WTC11 (cell line): Measurements from ENCODE around the gene CAPN11. TPM values are rescaled to one million over a fixed set of nuclear protein-coding genes. Genes with fewer than 3 reads are reported as not detected.

Experiments used
- ATAC-seq: fragments of 200-7000 bp; cut with Tn5 transposase; 2 replicates; pipeline ENCODE4 v1.10.0; 2021; ENCODE audit warnings: mild to moderate bottlenecking, moderate library complexity
- CTCF ChIA-PET: fragments of 300-600 bp; sonication (Branson Sonifier 250); formaldehyde crosslinking; loops from one replicate; lab custom pipeline; 2021; ENCODE audit warnings: antibody characterized with exemption; lab: Charles Lee
- POLR2A ChIA-PET: fragments of 350-600 bp; sonication (Branson Sonifier 250); formaldehyde crosslinking; loops from one replicate; lab custom pipeline; 2021; ENCODE audit warnings: antibody characterized with exemption; lab: Charles Lee
- DNase-seq: peaks from one replicate; pipeline ENCODE4 v3.0.0; 2021; ENCODE audit warnings: low spot score
- H3K27ac Mint-ChIP-seq: 2 replicates; pipeline ENCODE4 v1.8.0; 2021; ENCODE audit warnings: mixed read lengths
- H3K27me3 Mint-ChIP-seq: 2 replicates; pipeline ENCODE4 v1.8.0; 2021; ENCODE audit warnings: low read depth, mild to moderate bottlenecking, moderate library complexity, mixed read lengths
- H3K36me3 Mint-ChIP-seq: 2 replicates; pipeline ENCODE4 v1.8.0; 2021; ENCODE audit warnings: mixed read lengths
- H3K4me1 Mint-ChIP-seq: 2 replicates; pipeline ENCODE4 v1.8.0; 2022; ENCODE audit warnings: mixed read lengths
- H3K4me3 Mint-ChIP-seq: 2 replicates; pipeline ENCODE4 v1.8.0; 2021; ENCODE audit warnings: mild to moderate bottlenecking, moderate library complexity, mixed read lengths
- H3K9me3 Mint-ChIP-seq: 2 replicates; pipeline ENCODE4 v1.8.0; 2021; ENCODE audit warnings: mixed read lengths
- ARID4B ChIP-seq: sonication (generic); formaldehyde crosslinking; IDR thresholded peaks from 2 replicates; pipeline ENCODE4 v1.8.0; 2023; ENCODE audit warnings: missing genetic modification reagents, mild to moderate bottlenecking, borderline replicate concordance
- ATF1 ChIP-seq: sonication (generic); formaldehyde crosslinking; IDR thresholded peaks from 2 replicates; pipeline ENCODE4 v1.8.1; 2023; ENCODE audit warnings: mild to moderate bottlenecking, moderate library complexity, missing genetic modification reagents
- ATF6 ChIP-seq: sonication (generic); formaldehyde crosslinking; IDR thresholded peaks from 2 replicates; pipeline ENCODE4 v1.8.1; 2023; ENCODE audit warnings: mild to moderate bottlenecking, missing genetic modification reagents
- CREB1 ChIP-seq: sonication (generic); formaldehyde crosslinking; IDR thresholded peaks from 2 replicates; pipeline ENCODE4 v1.8.0; 2023; ENCODE audit warnings: mild to moderate bottlenecking, missing genetic modification reagents
- ELF4 ChIP-seq: sonication (generic); formaldehyde crosslinking; IDR thresholded peaks from 2 replicates; pipeline ENCODE4 v1.8.1; 2022; ENCODE audit warnings: low read depth, mild to moderate bottlenecking, moderate library complexity, missing genetic modification reagents
- EMX1 ChIP-seq: fragments of 250-450 bp; sonication (Bioruptor Pico); IDR thresholded peaks from 2 replicates; pipeline ENCODE4 v1.8.0; 2021; ENCODE audit warnings: mild to moderate bottlenecking
- ESRRA ChIP-seq: sonication (generic); formaldehyde crosslinking; IDR thresholded peaks from 2 replicates; pipeline ENCODE4 v1.8.1; 2022; ENCODE audit warnings: mild to moderate bottlenecking, missing genetic modification reagents, borderline replicate concordance
- FOXK1 ChIP-seq: sonication (generic); formaldehyde crosslinking; IDR thresholded peaks from 2 replicates; pipeline ENCODE4 v1.8.0; 2022; ENCODE audit warnings: mild to moderate bottlenecking, moderate library complexity, missing genetic modification reagents
- GTF2I ChIP-seq: fragments of 250-450 bp; sonication (Bioruptor Pico); conservative IDR thresholded peaks from 2 replicates; pipeline ENCODE4 v1.4.0; 2021; ENCODE audit warnings: mild to moderate bottlenecking
- JUN ChIP-seq: sonication (generic); formaldehyde crosslinking; IDR thresholded peaks from 2 replicates; pipeline ENCODE4 v1.8.0; 2023; ENCODE audit warnings: mild to moderate bottlenecking, missing genetic modification reagents
- MXD4 ChIP-seq: fragments of 250-450 bp; sonication (Bioruptor Pico); IDR thresholded peaks from 2 replicates; pipeline ENCODE4 v1.8.0; 2021; ENCODE audit warnings: mild to moderate bottlenecking, moderate library complexity, borderline replicate concordance
- NFATC4 ChIP-seq: fragments of 250-450 bp; sonication (Bioruptor Pico); IDR thresholded peaks from 2 replicates; pipeline ENCODE4 v1.9.0; 2021; ENCODE audit warnings: mild to moderate bottlenecking
- PRRX2 ChIP-seq: fragments of 250-450 bp; sonication (Bioruptor Pico); IDR thresholded peaks from 2 replicates; pipeline ENCODE4 v1.8.0; 2021; ENCODE audit warnings: mild to moderate bottlenecking
- SMAD3 ChIP-seq: sonication (generic); formaldehyde crosslinking; IDR thresholded peaks from 2 replicates; pipeline ENCODE4 v1.8.0; 2022; ENCODE audit warnings: missing genetic modification reagents, mild to moderate bottlenecking, borderline replicate concordance
- SOX15 ChIP-seq: fragments of 250-450 bp; sonication (Bioruptor Pico); IDR thresholded peaks from 2 replicates; pipeline ENCODE4 v1.9.0; 2021; ENCODE audit warnings: mild to moderate bottlenecking
- TEAD1 ChIP-seq: sonication (generic); formaldehyde crosslinking; IDR thresholded peaks from 2 replicates; pipeline ENCODE4 v1.8.0; 2022; ENCODE audit warnings: mild to moderate bottlenecking, missing genetic modification reagents
- TEAD4 ChIP-seq: sonication (generic); formaldehyde crosslinking; IDR thresholded peaks from 2 replicates; pipeline ENCODE4 v1.8.0; 2022; ENCODE audit warnings: mild to moderate bottlenecking, missing genetic modification reagents
- ZMAT4 ChIP-seq: fragments of 250-450 bp; sonication (Bioruptor Pico); IDR thresholded peaks from 2 replicates; pipeline ENCODE4 v1.9.0; 2021; ENCODE audit warnings: mild to moderate bottlenecking
- ZNF263 ChIP-seq: sonication (generic); formaldehyde crosslinking; IDR thresholded peaks from 2 replicates; pipeline ENCODE4 v1.8.1; 2022; ENCODE audit warnings: low read depth, mild to moderate bottlenecking, moderate library complexity, missing genetic modification reagents
- ZNF281 ChIP-seq: sonication (generic); formaldehyde crosslinking; IDR thresholded peaks from 2 replicates; pipeline ENCODE4 v1.8.0; 2023; ENCODE audit warnings: mild to moderate bottlenecking, missing genetic modification reagents
- ZNF317 ChIP-seq: sonication (generic); formaldehyde crosslinking; IDR thresholded peaks from 2 replicates; pipeline ENCODE4 v1.8.1; 2023; ENCODE audit warnings: low read depth, mild to moderate bottlenecking, moderate library complexity, missing genetic modification reagents, borderline replicate concordance
- ZNF416 ChIP-seq: fragments of 250-450 bp; sonication (Bioruptor Pico); IDR thresholded peaks from 2 replicates; pipeline ENCODE4 v1.9.0; 2021; ENCODE audit warnings: mild to moderate bottlenecking, inconsistent platforms
- ZNF512 ChIP-seq: sonication (generic); formaldehyde crosslinking; IDR thresholded peaks from 2 replicates; pipeline ENCODE4 v1.8.1; 2022; ENCODE audit warnings: missing genetic modification reagents, borderline replicate concordance
- total RNA-seq: library from RNA; stranded (reverse); gene quantifications from 3 replicates; pipeline ENCODE4 v1.2.3, GENCODE V29; 2021

Gene CAPN11
- total RNA-seq, 1 experiment from 2014 or later: 2.3 TPM

- no peak for TF ChIP-seq JUN (CRISPR knock-in tag)
- TF ChIP-seq EMX1: no peak
- no peak for TF ChIP-seq ELF4 (CRISPR knock-in tag)
- no peak for TF ChIP-seq ARID4B (CRISPR knock-in tag)
Observed at GRCh38 chr6:44189257-44189656, 30.6 kb downstream of the CAPN11 start (continued).

- no peak for ATAC-seq
- TF ChIP-seq EMX1: no peak
- no peak for TF ChIP-seq TEAD4 (CRISPR knock-in tag)
- no peak for TF ChIP-seq MXD4 (CRISPR knock-in tag)
- no peak for TF ChIP-seq ATF1 (CRISPR knock-in tag)
- TF ChIP-seq TEAD1: no peak
- no peak for TF ChIP-seq ZNF512 (CRISPR knock-in tag)
- TF ChIP-seq ZNF317: no peak
- TF ChIP-seq PRRX2 (CRISPR knock-in tag): no peak
- no peak for TF ChIP-seq NFATC4 (CRISPR knock-in tag)
- TF ChIP-seq SMAD3 (CRISPR knock-in tag): no peak
- TF ChIP-seq CREB1: no peak
- TF ChIP-seq ZNF281 (CRISPR knock-in tag): no peak
- no peak for TF ChIP-seq ESRRA (CRISPR knock-in tag)
- no peak for TF ChIP-seq ZNF416
- no peak for TF ChIP-seq ZNF263
- TF ChIP-seq FOXK1 (CRISPR knock-in tag): no peak
- no peak for TF ChIP-seq ATF6 (CRISPR knock-in tag)
- no peak for TF ChIP-seq SOX15 (CRISPR knock-in tag)
- TF ChIP-seq ZMAT4 (CRISPR knock-in tag): no peak
- no peak for TF ChIP-seq GTF2I
- TF ChIP-seq, all 79 proteins: peak for 0
- ChIA-PET POLR2A (no interaction called here), CTCF (interaction anchor here (0.7 to 1.4 kb wide), 3 partner anchors 30 to 471 kb away, joined by 3 to 5 read pairs (median 4); no protein-coding TSS in a partner anchor)
- Mint-ChIP-seq H3K4me3 (no peak overlapping the region), H3K4me1 (peaks cover 28% of the 10 kb centered on the region), H3K27ac (no peak overlapping the region), H3K36me3 (no peaks in the 10 kb centered on the region), H3K9me3 (no peaks in the 10 kb centered on the region), H3K27me3 (peaks cover 8% of the 10 kb centered on the region)
- no peak for DNase-seq
Observed at GRCh38 chr6:44190715-44191114, 32.1 kb downstream of the CAPN11 start.
